Left lung (tissue), 10 donors: ENCODE results near the gene JPH3. TPM values are rescaled to one million over a fixed set of nuclear protein-coding genes. Genes with fewer than 3 reads are reported as not detected.

Source experiments
- ATAC-seq: fragments of 200-7000 bp; cut with Tn5 transposase; one replicate; pipeline ENCODE4 v1.9.1; 2020; ENCODE audit warnings: moderate library complexity
- DNase-seq, 4 donors: peaks; one replicate each; pipeline ENCODE4 v3.0.0-alpha.2; 2013 to 2020
- H3K27ac ChIP-seq, 2 donors: fragments of 200-600 bp; sonication (generic) in 1 of 2; one replicate each; pipeline versions ENCODE4 v1.5.0 to v1.8.0; 2020 to 2021
- H3K27me3 ChIP-seq, 2 donors: fragments of 200-600 bp; sonication (generic) in 1 of 2; one replicate each; pipeline versions ENCODE4 v1.5.0 to v1.8.0; 2020 to 2021
- H3K36me3 ChIP-seq, 2 donors: fragments of 200-600 bp; sonication (generic) in 1 of 2; one replicate each; pipeline versions ENCODE4 v1.5.0 to v1.8.0; 2020 to 2021
- H3K4me1 ChIP-seq, 2 donors: fragments of 200-600 bp; one replicate each; pipeline ENCODE4 v1.8.0; 2021
- H3K4me3 ChIP-seq, 2 donors: fragments of 200-600 bp; sonication (generic) in 1 of 2; one replicate each; pipeline versions ENCODE4 v1.5.0 to v1.8.0; 2020 to 2021; ENCODE audit warnings: mild to moderate bottlenecking in 1 of 2
- H3K9me3 ChIP-seq, 2 donors: fragments of 200-600 bp; sonication (generic) in 1 of 2; one replicate each; pipeline versions ENCODE4 v1.5.0 to v1.8.0; 2020 to 2021
- intact Hi-C, 2 donors: fragments of 100-400 bp; cut with DNase I; formaldehyde crosslinking; loops; one replicate each; pipeline versions ENCODE4 v1.11.2 to v1.14.2; 2022
- polyA plus RNA-seq, 6 donors: library from polyadenylated mRNA; unstranded; fragments of 120-200 nt; gene quantifications; one replicate each; pipeline ENCODE4 v1.2.1, GENCODE V29; 2013; ENCODE audit not compliant: insufficient read length in 6 of 6
- total RNA-seq, 2 donors: library from RNA; stranded (reverse); fragmentation: NEBNext Ultra II Directional; extraction: Animal tissue kit (Norgen Biotek cat#: 25700); gene quantifications; one replicate each; pipeline ENCODE4 v1.2.1, GENCODE V29; 2021
- TF ChIP-seq, protein P1 (sequence below), 2 donors: fragments of 200-600 bp; sonication (generic) in 1 of 2; IDR thresholded peaks; one replicate each; pipeline versions ENCODE4 v1.5.0 to v1.8.0; 2021; ENCODE audit warnings: antibody characterized with exemption in 2 of 2
- donor health status: DM: no; HTN: yes; CAD: no.
- donor health status: DM: no; HTN: no; CAD: no.

The JPH3 gene
- total and polyA plus RNA-seq, 8 donors, result 0.06 to 2.5 (median 1.2) TPM; not detected in 1

DNA sequence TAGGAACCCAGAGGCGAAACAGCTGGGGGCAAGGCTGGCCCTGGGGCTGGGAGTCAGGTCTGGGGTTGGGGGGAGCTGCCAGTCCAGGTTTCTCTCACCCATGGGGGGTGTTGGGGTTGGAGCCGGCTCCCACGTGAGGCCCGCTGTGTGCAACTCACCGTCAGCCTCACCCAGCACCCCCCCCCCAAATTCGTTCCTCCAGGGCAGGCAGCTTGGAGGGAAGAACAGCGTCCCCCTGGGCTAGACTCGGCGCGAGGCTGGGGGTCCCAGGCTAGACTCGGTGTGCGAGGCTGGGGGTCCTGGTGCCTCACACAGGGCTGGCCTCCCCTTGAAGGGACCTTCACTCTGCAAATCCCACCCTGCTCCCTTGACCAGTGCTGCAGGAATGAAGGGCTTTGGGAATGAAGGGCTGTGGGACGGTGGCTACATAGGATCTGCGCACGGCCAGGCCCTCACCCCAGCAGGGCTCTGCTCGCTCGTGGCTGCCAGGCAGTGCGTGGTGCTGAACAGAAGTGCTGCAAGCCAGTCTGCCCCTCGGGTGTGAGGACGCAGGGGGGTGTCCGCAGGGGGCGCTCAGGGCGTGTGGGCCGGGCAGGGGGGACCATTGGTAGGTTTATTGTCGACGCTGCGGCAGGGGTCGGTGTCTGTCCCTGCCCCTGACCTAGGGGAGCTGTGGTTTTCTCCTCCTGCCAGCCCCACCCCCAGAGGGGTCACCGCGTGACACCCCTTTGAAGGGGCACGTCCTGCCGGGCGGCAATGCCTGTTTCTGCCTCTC, 88.8 kb downstream of the JPH3 start:
- TF ChIP-seq, protein P1, sequence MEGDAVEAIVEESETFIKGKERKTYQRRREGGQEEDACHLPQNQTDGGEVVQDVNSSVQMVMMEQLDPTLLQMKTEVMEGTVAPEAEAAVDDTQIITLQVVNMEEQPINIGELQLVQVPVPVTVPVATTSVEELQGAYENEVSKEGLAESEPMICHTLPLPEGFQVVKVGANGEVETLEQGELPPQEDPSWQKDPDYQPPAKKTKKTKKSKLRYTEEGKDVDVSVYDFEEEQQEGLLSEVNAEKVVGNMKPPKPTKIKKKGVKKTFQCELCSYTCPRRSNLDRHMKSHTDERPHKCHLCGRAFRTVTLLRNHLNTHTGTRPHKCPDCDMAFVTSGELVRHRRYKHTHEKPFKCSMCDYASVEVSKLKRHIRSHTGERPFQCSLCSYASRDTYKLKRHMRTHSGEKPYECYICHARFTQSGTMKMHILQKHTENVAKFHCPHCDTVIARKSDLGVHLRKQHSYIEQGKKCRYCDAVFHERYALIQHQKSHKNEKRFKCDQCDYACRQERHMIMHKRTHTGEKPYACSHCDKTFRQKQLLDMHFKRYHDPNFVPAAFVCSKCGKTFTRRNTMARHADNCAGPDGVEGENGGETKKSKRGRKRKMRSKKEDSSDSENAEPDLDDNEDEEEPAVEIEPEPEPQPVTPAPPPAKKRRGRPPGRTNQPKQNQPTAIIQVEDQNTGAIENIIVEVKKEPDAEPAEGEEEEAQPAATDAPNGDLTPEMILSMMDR (IDR thresholded peaks at IDR 0.05), result no peak
- peaks cover 0 to 15% of the 10 kb centered on the region in 2 donors for H3K36me3 ChIP-seq
- no peak overlapping the region for H3K4me3 ChIP-seq
- intact Hi-C loops, result no loop called here
- peaks cover 0 to 37% of the 10 kb centered on the region in 2 donors for H3K27me3 ChIP-seq
- no peaks in the 10 kb centered on the region for H3K4me1 ChIP-seq
- no peak for DNase-seq
- ATAC-seq, result no peak
- no peaks in the 10 kb centered on the region for H3K9me3 ChIP-seq
- H3K27ac ChIP-seq, result no peak overlapping the region

DNA sequence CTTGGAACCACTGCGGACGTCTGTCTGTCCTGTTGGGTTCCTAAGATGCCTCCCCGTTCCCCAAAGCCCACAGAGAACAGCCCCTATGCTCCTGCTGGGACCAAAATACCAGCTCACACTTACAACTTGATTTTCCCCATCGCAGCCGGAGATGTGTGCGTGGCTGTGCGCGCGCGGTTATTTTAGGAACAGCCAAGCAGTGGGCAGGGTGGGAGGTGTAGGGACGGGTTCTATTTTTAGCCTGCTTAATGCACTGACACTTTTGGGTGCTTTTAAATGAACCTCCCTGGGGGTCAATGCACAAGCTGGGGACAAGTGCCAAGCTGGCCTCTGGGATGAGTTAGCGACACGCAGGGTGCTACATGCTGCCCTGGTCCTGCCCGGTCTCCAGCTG, 89.4 kb downstream of the JPH3 start:
- intact Hi-C loops, result no loop called here
- DNase-seq, result no peak
- TF ChIP-seq, protein P1 (IDR thresholded peaks at IDR 0.05), result no peak
- H3K36me3 ChIP-seq, result peaks cover 0 to 21% of the 10 kb centered on the region in 2 donors
- H3K4me1 ChIP-seq, result no peaks in the 10 kb centered on the region
- no peak overlapping the region for H3K27ac ChIP-seq
- no peak for ATAC-seq
- peaks cover 0 to 34% of the 10 kb centered on the region in 2 donors for H3K27me3 ChIP-seq
- no peak overlapping the region for H3K4me3 ChIP-seq
- H3K9me3 ChIP-seq, result no peaks in the 10 kb centered on the region

DNA sequence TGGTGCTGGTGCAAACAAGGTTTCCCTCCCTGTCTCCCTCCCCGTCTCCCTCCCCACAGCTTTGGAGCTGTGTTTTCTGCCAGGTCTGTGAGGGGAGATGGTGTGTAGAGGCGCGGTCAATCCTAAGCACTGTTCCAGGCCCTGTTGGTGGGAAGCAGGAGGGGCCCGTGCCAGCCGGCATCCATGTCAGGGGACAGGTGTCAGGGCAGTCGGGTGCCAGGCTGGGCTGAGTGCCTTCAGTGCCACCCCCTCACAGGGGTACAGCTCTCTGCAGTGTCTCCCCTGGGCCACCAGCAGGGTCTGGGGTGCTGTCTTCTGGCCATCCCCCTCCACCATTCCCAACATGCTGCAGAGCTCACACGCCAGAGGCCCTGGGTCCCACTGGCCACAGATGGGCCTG, 89.9 kb downstream of the JPH3 start:
- DNase-seq (no peak), ATAC-seq (no peak)
- H3K9me3 ChIP-seq, result no peaks in the 10 kb centered on the region
- H3K4me3 ChIP-seq, result no peak overlapping the region
- no peak overlapping the region for H3K27ac ChIP-seq
- H3K4me1 ChIP-seq, result no peaks in the 10 kb centered on the region
- H3K27me3 ChIP-seq, result peaks cover 0 to 29% of the 10 kb centered on the region in 2 donors
- intact Hi-C loops, result no loop called here
- TF ChIP-seq, protein P1 (IDR thresholded peaks at IDR 0.05), result no peak
- H3K36me3 ChIP-seq, result peaks cover 0 to 26% of the 10 kb centered on the region in 2 donors

DNA sequence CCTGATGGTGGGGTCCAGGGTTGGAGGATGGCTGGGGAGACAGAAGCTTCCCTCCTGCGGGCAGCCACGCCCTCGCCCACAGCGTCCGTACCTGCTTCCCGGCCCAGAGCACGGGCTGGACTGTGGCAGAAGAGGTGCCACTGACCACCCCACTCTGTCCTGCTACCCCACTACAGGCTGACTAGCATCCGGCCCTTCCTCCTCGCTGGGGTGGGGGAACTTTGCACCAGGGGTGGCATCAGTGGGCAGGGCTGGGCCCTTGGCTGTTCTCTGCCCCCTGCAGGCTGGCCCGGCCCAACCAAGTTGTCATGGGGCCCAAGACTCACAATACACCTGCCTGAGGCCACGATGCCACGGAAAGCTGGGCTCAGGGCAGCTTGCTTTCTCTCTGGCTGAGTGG, 90.4 kb downstream of the JPH3 start:
- intact Hi-C loops, result no loop called here
- no peak for ATAC-seq

DNA sequence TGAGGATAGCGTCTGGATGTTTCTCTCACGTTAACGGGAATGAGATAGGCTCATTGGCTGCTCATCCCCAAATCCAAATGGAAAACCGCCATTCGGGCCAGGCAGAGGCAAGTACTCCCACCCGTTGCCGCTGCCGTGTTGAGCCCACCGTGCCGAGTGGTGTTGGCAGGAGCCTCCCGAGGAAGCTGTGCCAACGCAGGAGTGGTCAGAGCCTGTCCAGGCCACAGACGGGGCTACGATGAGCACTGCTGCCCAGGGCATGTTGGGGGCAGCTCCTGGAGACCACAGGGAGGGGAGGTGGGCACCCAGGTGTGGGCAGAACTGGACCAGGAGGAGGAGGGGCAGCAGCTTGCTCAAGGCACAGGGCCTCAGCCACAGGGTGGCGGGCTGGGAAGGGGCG, 91.5 kb downstream of the JPH3 start:
- peaks cover 0 to 12% of the 10 kb centered on the region in 2 donors for H3K27me3 ChIP-seq
- intact Hi-C loops, result no loop called here
- no peak for ATAC-seq
- TF ChIP-seq, protein P1 (IDR thresholded peaks at IDR 0.05), result no peak
- H3K36me3 ChIP-seq, result peaks cover 0 to 40% of the 10 kb centered on the region in 2 donors
- no peaks in the 10 kb centered on the region for H3K9me3 ChIP-seq
- H3K4me1 ChIP-seq, result no peaks in the 10 kb centered on the region
- H3K4me3 ChIP-seq, result no peak overlapping the region
- no peak overlapping the region for H3K27ac ChIP-seq
- no peak for DNase-seq

More for the DNA sequence above, 90.4 kb downstream of the JPH3 start:
- TF ChIP-seq, protein P1 (IDR thresholded peaks at IDR 0.05), result no peak
- Histone ChIP-seq H3K27ac (no peak overlapping the region), H3K27me3 (peaks cover 0 to 23% of the 10 kb centered on the region in 2 donors), H3K4me1 (no peaks in the 10 kb centered on the region), H3K36me3 (peaks cover 0 to 32% of the 10 kb centered on the region in 2 donors), H3K9me3 (no peaks in the 10 kb centered on the region), H3K4me3 (no peak overlapping the region)
- no peak for DNase-seq
